Measurements from ENCODE around the gene C16orf74.

Gene C16orf74

GRCh38 chr16:85750827-85751697, at the start of gene C16orf74:
C16orf74 (minus strand) TSS chr16:85751096; CDS start chr16:85735217, 15,879 bp downstream.
- DNase-seq (ENCODE audit: low read depth in 2 of 2) = no peak

GRCh38 chr16:85800321-85800669, 49.4 kb upstream of the C16orf74 start:
- peak in 1 of 2 donors; percentile 14 for DNase-seq (ENCODE audit: low read depth in 2 of 2)

DNA sequence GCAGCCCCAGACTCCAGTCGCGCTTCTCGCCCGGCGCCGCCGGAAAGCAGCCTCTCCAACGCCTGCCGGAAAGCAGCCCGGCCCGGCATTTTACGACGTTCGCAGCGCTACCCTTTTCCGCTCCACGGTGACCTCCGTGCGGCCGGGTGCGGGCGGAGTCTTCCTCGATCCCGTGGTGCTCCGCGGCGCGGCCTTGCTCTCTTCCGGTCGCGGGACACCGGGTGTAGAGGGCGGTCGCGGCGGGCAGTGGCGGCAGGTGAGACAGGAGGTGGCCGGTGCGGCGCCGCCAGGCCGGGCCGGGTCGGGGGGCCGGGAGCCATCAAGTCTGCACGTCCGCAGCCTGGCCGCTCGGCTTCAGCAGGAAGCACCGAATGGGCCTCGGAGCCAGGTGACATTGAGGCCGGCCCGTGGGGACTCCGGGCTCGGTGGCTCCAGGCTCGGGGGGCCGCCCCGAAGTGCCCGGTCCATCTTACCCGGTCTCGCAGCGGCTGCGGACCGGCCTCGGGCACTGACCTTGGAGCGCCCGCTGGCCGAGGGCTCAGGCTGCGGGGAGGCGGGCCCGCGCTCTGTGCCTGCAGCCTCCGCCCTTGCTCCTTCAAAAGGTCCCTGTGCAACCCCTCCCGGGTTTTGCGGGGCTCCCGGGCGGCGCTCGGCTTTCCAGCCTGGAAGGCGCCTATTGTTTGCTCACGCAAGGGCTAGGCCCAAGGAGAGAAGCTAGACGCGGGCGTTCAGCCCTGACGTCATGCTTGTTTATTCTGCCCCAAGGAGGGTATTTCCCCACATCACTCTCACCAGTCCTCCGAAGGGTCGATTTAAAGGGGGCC, 48.8 kb upstream of the C16orf74 start, which contains the start of the genes COX4I1 and EMC8:
TSS of gene COX4I1 (plus strand) at position 199 of the 824 bp plus-strand sequence. CDS start 1,511 bp downstream, outside the sequence.
TSS of gene EMC8 (minus strand) at position 48 of the 824 bp plus-strand sequence. CDS start 249 bp downstream, outside the sequence.
- peak; percentile 84 to 93 for DNase-seq (ENCODE audit: low read depth in 2 of 2)

- peak in 1 of 2 donors; percentile 10 for DNase-seq (ENCODE audit: low read depth in 2 of 2)
Measured at GRCh38 chr16:85798901-85799496, 48.1 kb upstream of the C16orf74 start.

DNA sequence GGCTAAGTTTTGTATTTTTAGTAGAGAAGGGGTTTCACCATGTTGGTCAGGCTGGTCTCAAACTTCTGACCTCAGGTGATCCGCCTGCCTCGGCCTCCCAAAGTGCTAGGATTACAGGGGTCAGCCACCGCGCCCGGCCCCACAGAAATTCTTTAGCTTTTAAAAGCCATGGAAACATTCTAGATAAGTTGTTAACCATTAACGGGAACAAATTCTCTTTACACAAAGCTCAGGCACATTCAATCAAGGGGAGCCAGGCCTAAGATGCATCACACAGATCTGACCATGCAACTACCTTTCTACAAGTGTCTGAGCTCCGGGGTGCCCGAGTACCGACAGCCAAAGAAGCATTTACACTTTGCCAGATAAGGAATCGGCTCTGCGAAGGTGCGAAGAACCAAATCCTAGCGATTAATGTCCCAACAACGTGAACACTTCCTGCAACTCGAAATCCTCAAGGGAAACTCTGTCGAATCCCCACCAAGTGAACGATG, 47.4 kb upstream of the C16orf74 start:
- DNase-seq (ENCODE audit: low read depth in 2 of 2) = no peak

- no peak for DNase-seq (ENCODE audit: low read depth in 2 of 2)
Measured at GRCh38 chr16:85796599-85796998, 45.7 kb upstream of the C16orf74 start.

- no peak for DNase-seq (ENCODE audit: low read depth in 2 of 2)
Measured at GRCh38 chr16:85796152-85796551, 45.3 kb upstream of the C16orf74 start.

GRCh38 chr16:85794696-85795095, 43.8 kb upstream of the C16orf74 start:
- no peak for DNase-seq (ENCODE audit: low read depth in 2 of 2)

GRCh38 chr16:85793662-85794298, 42.9 kb upstream of the C16orf74 start:
- no peak for DNase-seq (ENCODE audit: low read depth in 2 of 2)

DNA sequence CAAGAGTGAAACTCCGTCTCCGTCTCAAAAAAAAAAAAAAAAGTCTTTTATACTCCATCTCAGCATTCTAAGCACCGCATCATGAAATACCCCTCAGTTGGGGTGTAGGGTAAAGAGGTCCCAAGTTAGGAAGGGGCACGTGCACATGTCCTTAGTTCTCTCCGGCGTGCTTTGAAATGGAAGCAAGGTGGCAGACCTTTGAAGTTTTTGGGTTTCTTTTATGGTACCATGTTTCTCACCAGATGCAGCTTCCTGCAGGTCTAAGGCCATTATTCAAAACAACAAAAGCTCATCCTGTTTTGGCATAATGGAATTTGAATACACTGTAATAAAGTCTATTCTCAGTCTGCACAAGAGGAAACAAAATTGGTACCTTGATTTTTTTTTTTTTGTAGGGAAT, 38.9 kb upstream of the C16orf74 start:
- DNase-seq (ENCODE audit: low read depth in 2 of 2) = no peak

GRCh38 chr16:85788819-85789218, 37.9 kb upstream of the C16orf74 start:
- DNase-seq (ENCODE audit: low read depth in 2 of 2) = no peak

- no peak for DNase-seq (ENCODE audit: low read depth in 2 of 2)
Measured at GRCh38 chr16:85785927-85786326, 35.0 kb upstream of the C16orf74 start.

- no peak for DNase-seq (ENCODE audit: low read depth in 2 of 2)
Measured at GRCh38 chr16:85784813-85785212, 33.9 kb upstream of the C16orf74 start.

DNA sequence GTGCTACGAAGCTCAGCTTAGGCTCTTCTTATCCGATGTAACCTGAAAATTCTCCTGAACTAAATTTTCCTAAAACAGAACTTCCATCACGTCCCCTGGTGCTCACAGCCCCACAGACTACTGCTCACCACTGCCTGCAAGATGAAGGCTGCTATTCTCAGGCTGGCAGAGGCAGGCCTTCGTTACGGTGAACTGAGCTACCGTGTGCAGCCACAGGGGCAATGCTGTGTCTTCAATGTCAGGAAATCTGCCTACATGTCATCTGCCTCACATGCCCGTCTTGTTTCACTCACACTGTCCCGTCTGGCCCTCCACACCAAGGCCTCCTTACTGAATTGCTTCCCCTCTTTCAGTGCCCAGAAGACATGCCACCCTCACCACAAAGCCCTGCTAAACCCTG, 32.5 kb upstream of the C16orf74 start:
- no peak for DNase-seq (ENCODE audit: low read depth in 2 of 2)

DNA sequence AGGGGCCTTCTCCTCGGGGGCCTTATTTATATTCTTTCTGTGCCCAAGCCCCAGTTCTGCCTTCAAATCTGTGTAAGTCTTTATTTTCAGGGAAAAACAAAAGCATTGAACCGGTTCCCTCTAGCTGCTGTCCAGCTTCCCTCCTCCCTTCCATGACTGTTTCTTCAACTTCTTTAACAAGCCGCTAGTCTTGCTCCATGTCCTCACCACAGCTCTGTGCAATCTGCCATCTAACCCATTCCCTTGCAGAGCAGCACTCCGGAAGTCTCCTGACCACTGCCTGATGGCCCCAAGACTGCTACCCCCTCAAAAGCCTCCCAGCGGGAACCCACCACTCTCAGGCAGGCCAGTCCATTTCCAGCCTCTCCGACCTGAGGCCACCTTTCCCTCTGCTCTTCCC, 31.6 kb upstream of the C16orf74 start:
- no peak for DNase-seq (ENCODE audit: low read depth in 2 of 2)

- DNase-seq (ENCODE audit: low read depth in 2 of 2) = no peak
Measured at GRCh38 chr16:85781695-85782370, 30.9 kb upstream of the C16orf74 start.

DNA sequence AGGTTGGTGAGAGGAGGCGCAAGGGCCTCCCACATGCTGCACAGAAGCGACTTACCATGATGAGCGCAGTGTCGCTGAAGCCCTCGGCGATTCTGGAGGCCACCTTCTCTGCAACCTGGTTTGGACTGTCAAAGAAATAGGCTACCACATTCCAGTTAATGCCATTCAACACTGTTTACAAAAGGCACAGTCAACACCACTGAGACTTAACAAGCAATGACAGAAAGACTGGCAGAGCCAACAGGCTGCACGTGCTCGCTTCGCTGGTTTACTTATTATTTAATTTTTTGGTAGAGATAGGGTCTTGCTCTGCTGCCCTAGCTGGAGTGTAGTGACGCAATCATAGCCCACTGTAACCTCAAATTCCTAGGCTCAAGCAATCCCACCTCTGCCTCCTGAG, 30.3 kb upstream of the C16orf74 start:
- no peak for DNase-seq (ENCODE audit: low read depth in 2 of 2)

DNA sequence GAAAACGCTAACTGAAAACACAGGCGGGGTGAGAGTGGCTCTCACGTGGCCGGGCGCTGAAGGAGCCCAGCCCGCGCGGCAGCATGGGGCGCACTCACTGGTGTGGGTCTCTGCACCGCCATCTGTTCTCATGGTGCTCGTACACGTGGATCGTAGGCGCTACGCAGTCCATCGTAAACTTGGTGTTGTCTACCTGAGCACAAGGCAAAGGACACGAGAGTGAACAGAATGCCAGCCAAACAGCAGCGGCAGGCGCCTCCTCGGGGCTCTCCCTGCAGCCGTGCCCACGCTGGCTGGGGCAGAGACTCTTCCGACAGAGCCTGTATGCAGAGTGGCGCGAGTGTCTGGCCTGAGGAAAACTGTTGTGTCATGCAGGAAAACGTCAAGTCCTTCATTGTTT, 29.4 kb upstream of the C16orf74 start:
- no peak for DNase-seq (ENCODE audit: low read depth in 2 of 2)

DNA sequence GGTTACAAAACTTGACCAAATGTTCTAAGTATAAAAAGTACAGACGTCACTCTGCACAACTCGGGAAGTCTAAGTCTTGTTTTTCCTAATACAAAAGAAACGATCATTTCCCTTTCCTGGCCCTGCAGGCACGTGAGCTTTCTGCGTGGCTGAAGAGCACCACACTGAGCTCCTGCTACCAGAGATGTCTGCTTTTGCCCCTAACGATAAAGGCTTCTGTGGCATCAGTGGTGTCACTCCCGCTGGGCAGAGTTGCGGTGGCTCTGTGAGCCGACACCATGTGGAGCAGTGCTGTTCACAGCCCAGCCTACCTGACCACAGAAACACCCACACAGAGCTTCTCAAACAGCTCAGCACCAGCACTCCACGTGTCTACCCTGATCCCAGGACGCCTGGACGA, 28.0 kb upstream of the C16orf74 start:
- DNase-seq (ENCODE audit: low read depth in 2 of 2) = no peak

DNA sequence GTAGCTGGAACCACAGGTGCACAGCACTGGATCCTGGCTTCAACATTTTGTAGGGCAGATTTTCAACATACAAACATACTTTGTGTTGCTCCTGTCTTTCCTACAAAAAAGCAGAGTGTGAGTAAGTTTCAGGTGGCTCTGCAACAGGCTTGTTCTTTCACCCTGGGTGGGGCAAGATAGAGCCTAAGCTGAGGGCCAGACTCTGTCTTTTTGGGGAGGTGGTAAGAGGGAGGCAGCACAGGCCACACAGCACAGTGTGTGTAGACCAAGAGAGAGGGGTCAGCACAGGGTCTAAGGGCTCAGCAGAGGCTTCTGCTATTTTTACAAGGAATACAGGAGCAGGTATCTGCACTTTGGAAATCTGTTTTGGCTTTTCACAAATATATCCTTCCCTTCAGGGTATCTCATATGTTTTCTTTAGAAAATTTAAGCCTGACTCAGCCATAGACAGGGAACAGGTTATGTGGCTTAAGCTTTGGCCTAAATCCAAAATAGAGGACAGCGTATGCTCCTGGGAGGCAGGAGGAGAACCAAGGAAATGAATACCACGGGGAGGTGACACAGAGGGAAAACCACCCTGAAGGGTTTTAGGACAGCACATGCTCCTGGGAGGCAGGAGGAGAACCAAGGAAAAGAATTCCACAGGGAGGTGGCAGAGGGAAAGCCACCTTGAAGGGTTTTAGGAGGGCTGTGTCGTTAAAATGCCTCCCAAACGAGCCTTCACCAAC, 26.9 kb upstream of the C16orf74 start:
- DNase-seq (ENCODE audit: low read depth in 2 of 2) = no peak
